Measurements from ENCODE around the gene MYO9A. TPM values are rescaled to one million over a fixed set of nuclear protein-coding genes. Genes with fewer than 3 reads are reported as not detected.

The MYO9A gene
- total RNA-seq, 1 donor from 2014 or later, result 50.6 TPM

- no peak for DNase-seq
- H3K36me3 Mint-ChIP-seq (ENCODE audit: low read depth), result no peaks in the 10 kb centered on the region
- no peak overlapping the region for H3K4me3 Mint-ChIP-seq
- H3K27me3 Mint-ChIP-seq, result peaks cover 3% of the 10 kb centered on the region
- intact Hi-C loops (cut with micrococcal nuclease), result no loop called here
- ATAC-seq (ENCODE audit: low read depth), result no peak
- ChIA-PET POLR2A (no interaction called here), CTCF (interaction anchor here (0.6 kb wide), 1 partner anchor 906 kb away, joined by 5 read pairs; no protein-coding TSS in a partner anchor)
- no peak for TF ChIP-seq CTCF (IDR thresholded peaks at IDR 0.05)
- H3K27ac Mint-ChIP-seq, result no peak overlapping the region
- no peaks in the 10 kb centered on the region for H3K4me1 Mint-ChIP-seq
- no peaks in the 10 kb centered on the region for H3K9me3 Mint-ChIP-seq
Observed at GRCh38 chr15:72162569-72162968, 44.6 kb upstream of the MYO9A start.

GRCh38 chr15:72161361-72162132 lies 43.6 kb upstream of the MYO9A start:
- no peaks in the 10 kb centered on the region for H3K4me1 Mint-ChIP-seq
- no peak for DNase-seq
- H3K27ac Mint-ChIP-seq, result no peak overlapping the region
- no peaks in the 10 kb centered on the region for H3K36me3 Mint-ChIP-seq (ENCODE audit: low read depth)
- intact Hi-C loops (cut with micrococcal nuclease), result no loop called here
- no peak for TF ChIP-seq CTCF (IDR thresholded peaks at IDR 0.05)
- no peak overlapping the region for H3K4me3 Mint-ChIP-seq
- no peaks in the 10 kb centered on the region for H3K9me3 Mint-ChIP-seq
- no peak for ATAC-seq (ENCODE audit: low read depth)
- ChIA-PET CTCF (no interaction called here), POLR2A (no interaction called here)
- H3K27me3 Mint-ChIP-seq, result peaks cover 3% of the 10 kb centered on the region

GRCh38 chr15:72160696-72161245 lies 42.8 kb upstream of the MYO9A start:
- Mint-ChIP-seq H3K4me3 (no peak overlapping the region), H3K27ac (no peak overlapping the region), H3K9me3 (no peaks in the 10 kb centered on the region), H3K4me1 (peaks cover 2% of the 10 kb centered on the region), H3K36me3 (ENCODE audit: low read depth) (no peaks in the 10 kb centered on the region), H3K27me3 (no peaks in the 10 kb centered on the region)
- CTCF ChIA-PET, result no interaction called here
- intact Hi-C loops (cut with micrococcal nuclease), result no loop called here
- DNase-seq (no peak), ATAC-seq (ENCODE audit: low read depth) (no peak)
- no peak for TF ChIP-seq CTCF (IDR thresholded peaks at IDR 0.05)
- POLR2A ChIA-PET, result no interaction called here

- no peak for DNase-seq
- no peak for TF ChIP-seq CTCF (IDR thresholded peaks at IDR 0.05)
- peaks cover 6% of the 10 kb centered on the region for H3K4me1 Mint-ChIP-seq
- no peaks in the 10 kb centered on the region for H3K9me3 Mint-ChIP-seq
- no peak overlapping the region for H3K4me3 Mint-ChIP-seq
- H3K36me3 Mint-ChIP-seq (ENCODE audit: low read depth), result no peaks in the 10 kb centered on the region
- intact Hi-C loops (cut with micrococcal nuclease), result loop anchor here (1.0 to 10.0 kb wide), 5 partner anchors 114 to 712 kb away; no protein-coding TSS in a partner anchor
- H3K27me3 Mint-ChIP-seq, result no peaks in the 10 kb centered on the region
- POLR2A ChIA-PET, result no interaction called here
- no peak for ATAC-seq (ENCODE audit: low read depth)
- no peak overlapping the region for H3K27ac Mint-ChIP-seq
- CTCF ChIA-PET, result interaction anchor here (0.9 to 2.8 kb wide), 8 partner anchors 282 to 707 kb away, joined by 3 to 50 read pairs (median 10); no protein-coding TSS in a partner anchor
Observed at GRCh38 chr15:72156928-72157327, 39.0 kb upstream of the MYO9A start.
